GM12878 (cell line): ENCODE measurements around the gene ZNF283. TPM values are rescaled to one million over a fixed set of nuclear protein-coding genes. Genes with fewer than 3 reads are reported as not detected.
A peak's percentile ranks its signal among the peaks of the same experiment; 100 is the strongest.

Experiments
- ATF7 ChIP-seq: fragments of 450-650 bp; IDR thresholded peaks from 2 replicates; pipeline ENCODE4 v1.6.1; 2016; ENCODE audit warnings: low read depth, mild to moderate bottlenecking
- BMI1 ChIP-seq: fragments of 450-650 bp; IDR thresholded peaks from 2 replicates; pipeline ENCODE4 v1.6.1; 2016; ENCODE audit warnings: mild to moderate bottlenecking, moderate library complexity, borderline replicate concordance
- CBFB ChIP-seq: IDR thresholded peaks from 2 replicates; pipeline ENCODE4 v1.6.1; 2016; ENCODE audit warnings: antibody characterized with exemption, low read depth
- CREM ChIP-seq: IDR thresholded peaks from 2 replicates; pipeline ENCODE4 v1.6.1; 2014; ENCODE audit warnings: antibody characterized with exemption, low read depth
- HDGF ChIP-seq: fragments of 450-650 bp; IDR thresholded peaks from 2 replicates; pipeline ENCODE4 v1.6.1; 2016; ENCODE audit warnings: antibody characterized with exemption
- JUND ChIP-seq: IDR thresholded peaks from 2 replicates; pipeline ENCODE4 v1.6.1; 2012; ENCODE audit warnings: low read depth, mild to moderate bottlenecking, low read length, improper control_type of control experiment, moderate library complexity
- MTA2 ChIP-seq: fragments of 450-650 bp; IDR thresholded peaks from 2 replicates; pipeline ENCODE4 v1.6.1; 2016; ENCODE audit warnings: low read depth, mild to moderate bottlenecking, moderate library complexity
- NFIC ChIP-seq: IDR thresholded peaks from 2 replicates; pipeline ENCODE4 v1.6.1; 2012; ENCODE audit warnings: low read depth, mild to moderate bottlenecking, inconsistent platforms, low read length, moderate library complexity
- PAX8 ChIP-seq: fragments of 450-650 bp; IDR thresholded peaks from 2 replicates; pipeline ENCODE4 v1.6.1; 2017; ENCODE audit warnings: mild to moderate bottlenecking, moderate library complexity
- POLR2A ChIP-seq: IDR thresholded peaks from 2 replicates; pipeline ENCODE4 v1.6.1; 2011; ENCODE audit warnings: low read depth, mild to moderate bottlenecking, low read length
- POU2F2 ChIP-seq: IDR thresholded peaks from 3 replicates; pipeline ENCODE4 v1.6.1; 2011; ENCODE audit warnings: low read depth, mild to moderate bottlenecking, low read length, borderline replicate concordance
- RBBP5 ChIP-seq: fragments of 200-600 bp; sonication (generic); conservative IDR thresholded peaks from 2 replicates; pipeline ENCODE4 v1.6.1; 2016
- ZBED1 ChIP-seq: IDR thresholded peaks from 2 replicates; pipeline ENCODE4 v1.6.1; 2016; ENCODE audit warnings: borderline replicate concordance
- ZNF622 ChIP-seq: fragments of 450-650 bp; IDR thresholded peaks from 2 replicates; pipeline ENCODE4 v1.6.1; 2017; ENCODE audit warnings: mild to moderate bottlenecking, inconsistent platforms
- polyA plus RNA-seq, 11 experiments: library from polyadenylated mRNA; depleted of rRNA in 4 of 11; unstranded in 6 of 11; stranded (reverse) in 5 of 11; fragments of >200 nt; fragmentation: Nextera tagmentation in 4 of 11; fragmentation: Illumina TruSeq in 1 of 11; extraction: Ambion mirVana in 4 of 11; extraction: Trizol in 1 of 11; gene quantifications; 1 replicate in 1 of 11; 2 replicates in 10 of 11; pipeline versions ENCODE4 v1.2.1 to v1.2.3, GENCODE V29; 2011 to 2016; ENCODE audit warnings: inconsistent platforms in 2 of 11, missing spikeins in 2 of 11, low read depth in 1 of 11
- total RNA-seq, 4 experiments: library from RNA; depleted of rRNA in 3 of 4; stranded (reverse); fragments of >200 nt in 3 of 4; fragmentation: Illumina TruSeq in 1 of 4; extraction: Trizol in 1 of 4; gene quantifications; 2 replicates each; pipeline versions ENCODE4 v1.2.1 to v1.2.3, GENCODE V29; 2013 to 2021
- TF ChIP-seq, protein P1 (sequence below): IDR thresholded peaks from 2 replicates; pipeline ENCODE4 v1.6.1; 2012; ENCODE audit warnings: low read depth, low read length, improper control_type of control experiment
- TF ChIP-seq, protein P2 (sequence below): IDR thresholded peaks from 2 replicates; pipeline ENCODE4 v1.6.1; 2011; ENCODE audit warnings: mild to moderate bottlenecking, low read depth, low read length, moderate library complexity; ENCODE audit not compliant: insufficient replicate concordance
- TF ChIP-seq, protein P3 (sequence below): fragments of 450-650 bp; IDR thresholded peaks from 2 replicates; pipeline ENCODE4 v1.6.1; 2017; ENCODE audit warnings: mild to moderate bottlenecking, moderate library complexity
- TF ChIP-seq, protein P4 (sequence below): IDR thresholded peaks from 2 replicates; pipeline ENCODE4 v1.6.1; 2012; ENCODE audit warnings: low read depth, low read length, improper control_type of control experiment
- TF ChIP-seq, protein P5 (sequence below): fragments of 150-350 bp; IDR thresholded peaks from 2 replicates; pipeline ENCODE4 v1.6.1; 2014; ENCODE audit warnings: mild to moderate bottlenecking, low read depth, low read length

ZNF283 gene
- total and polyA plus RNA-seq, 10 of the 15 experiments (the other 5 are each of a cell fraction or from before 2014, with no cell fraction given) = 2.2 to 7.8 (median 3.7) TPM

DNA sequence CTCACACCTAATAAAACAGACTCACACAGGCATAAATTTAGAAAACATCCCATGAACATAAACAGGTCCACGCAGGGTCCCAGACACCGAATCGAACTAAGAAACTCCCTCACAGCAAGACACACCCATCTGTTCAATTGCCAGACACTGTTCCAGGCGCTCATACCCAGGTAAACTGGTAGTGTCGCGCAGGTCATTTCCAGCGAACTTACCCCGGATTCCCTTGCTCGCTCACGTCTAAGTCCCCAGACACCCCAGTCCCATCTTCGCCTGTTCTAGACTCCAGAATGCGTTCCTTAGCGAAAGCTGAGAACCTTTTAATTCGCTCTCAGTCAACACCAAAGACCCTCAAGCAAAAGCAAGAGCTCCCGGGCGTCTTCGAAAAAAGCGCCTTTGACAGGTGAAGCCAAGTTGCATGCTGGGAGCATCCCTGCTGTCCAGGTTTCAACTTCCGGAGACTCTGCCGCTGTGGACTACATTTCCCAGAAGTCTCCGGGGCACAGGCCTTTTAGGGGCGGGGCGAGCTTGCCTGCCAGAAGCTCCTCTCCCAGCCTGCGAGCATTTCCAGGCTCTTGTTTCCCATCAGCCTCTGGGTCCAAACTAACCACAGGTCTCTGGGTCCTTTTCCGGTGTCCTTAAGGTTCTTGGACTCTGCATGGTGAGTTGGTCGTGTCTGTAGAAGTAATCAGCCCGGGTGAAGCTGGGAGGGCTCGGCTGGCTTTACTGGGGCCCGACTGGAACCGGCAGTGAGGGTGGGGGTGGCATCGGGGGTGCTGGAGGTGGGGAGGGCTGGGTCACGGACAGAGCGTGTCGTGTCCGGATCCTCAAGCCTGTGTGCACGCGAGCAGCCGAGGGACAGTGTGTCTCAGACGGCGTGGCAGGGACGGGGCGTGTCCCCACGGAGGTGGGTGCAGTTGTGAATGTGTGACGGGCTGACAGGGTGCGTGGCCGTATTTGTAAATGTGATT is at the start of gene ZNF283 (continued):
- TF ChIP-seq, protein P1, sequence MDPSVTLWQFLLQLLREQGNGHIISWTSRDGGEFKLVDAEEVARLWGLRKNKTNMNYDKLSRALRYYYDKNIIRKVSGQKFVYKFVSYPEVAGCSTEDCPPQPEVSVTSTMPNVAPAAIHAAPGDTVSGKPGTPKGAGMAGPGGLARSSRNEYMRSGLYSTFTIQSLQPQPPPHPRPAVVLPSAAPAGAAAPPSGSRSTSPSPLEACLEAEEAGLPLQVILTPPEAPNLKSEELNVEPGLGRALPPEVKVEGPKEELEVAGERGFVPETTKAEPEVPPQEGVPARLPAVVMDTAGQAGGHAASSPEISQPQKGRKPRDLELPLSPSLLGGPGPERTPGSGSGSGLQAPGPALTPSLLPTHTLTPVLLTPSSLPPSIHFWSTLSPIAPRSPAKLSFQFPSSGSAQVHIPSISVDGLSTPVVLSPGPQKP = no peak; the same call in 1 of the 2 replicates
- TF ChIP-seq CREM (peak; percentile 25; the same call in 1 of the 2 replicates), RBBP5 (no peak), ZBED1 (no peak), JUND (no peak), POLR2A (peak; percentile 27; the same call in 1 of the 2 replicates), MTA2 (no peak), PAX8 (no peak), HDGF (no peak), POU2F2 (no peak), ZNF622 (no peak), ATF7 (no peak), BMI1 (no peak), NFIC (no peak), CBFB (no peak)
- TF ChIP-seq, protein P2, sequence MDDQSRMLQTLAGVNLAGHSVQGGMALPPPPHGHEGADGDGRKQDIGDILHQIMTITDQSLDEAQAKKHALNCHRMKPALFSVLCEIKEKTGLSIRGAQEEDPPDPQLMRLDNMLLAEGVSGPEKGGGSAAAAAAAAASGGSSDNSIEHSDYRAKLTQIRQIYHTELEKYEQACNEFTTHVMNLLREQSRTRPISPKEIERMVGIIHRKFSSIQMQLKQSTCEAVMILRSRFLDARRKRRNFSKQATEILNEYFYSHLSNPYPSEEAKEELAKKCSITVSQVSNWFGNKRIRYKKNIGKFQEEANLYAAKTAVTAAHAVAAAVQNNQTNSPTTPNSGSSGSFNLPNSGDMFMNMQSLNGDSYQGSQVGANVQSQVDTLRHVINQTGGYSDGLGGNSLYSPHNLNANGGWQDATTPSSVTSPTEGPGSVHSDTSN = no peak
- TF ChIP-seq, protein P3, sequence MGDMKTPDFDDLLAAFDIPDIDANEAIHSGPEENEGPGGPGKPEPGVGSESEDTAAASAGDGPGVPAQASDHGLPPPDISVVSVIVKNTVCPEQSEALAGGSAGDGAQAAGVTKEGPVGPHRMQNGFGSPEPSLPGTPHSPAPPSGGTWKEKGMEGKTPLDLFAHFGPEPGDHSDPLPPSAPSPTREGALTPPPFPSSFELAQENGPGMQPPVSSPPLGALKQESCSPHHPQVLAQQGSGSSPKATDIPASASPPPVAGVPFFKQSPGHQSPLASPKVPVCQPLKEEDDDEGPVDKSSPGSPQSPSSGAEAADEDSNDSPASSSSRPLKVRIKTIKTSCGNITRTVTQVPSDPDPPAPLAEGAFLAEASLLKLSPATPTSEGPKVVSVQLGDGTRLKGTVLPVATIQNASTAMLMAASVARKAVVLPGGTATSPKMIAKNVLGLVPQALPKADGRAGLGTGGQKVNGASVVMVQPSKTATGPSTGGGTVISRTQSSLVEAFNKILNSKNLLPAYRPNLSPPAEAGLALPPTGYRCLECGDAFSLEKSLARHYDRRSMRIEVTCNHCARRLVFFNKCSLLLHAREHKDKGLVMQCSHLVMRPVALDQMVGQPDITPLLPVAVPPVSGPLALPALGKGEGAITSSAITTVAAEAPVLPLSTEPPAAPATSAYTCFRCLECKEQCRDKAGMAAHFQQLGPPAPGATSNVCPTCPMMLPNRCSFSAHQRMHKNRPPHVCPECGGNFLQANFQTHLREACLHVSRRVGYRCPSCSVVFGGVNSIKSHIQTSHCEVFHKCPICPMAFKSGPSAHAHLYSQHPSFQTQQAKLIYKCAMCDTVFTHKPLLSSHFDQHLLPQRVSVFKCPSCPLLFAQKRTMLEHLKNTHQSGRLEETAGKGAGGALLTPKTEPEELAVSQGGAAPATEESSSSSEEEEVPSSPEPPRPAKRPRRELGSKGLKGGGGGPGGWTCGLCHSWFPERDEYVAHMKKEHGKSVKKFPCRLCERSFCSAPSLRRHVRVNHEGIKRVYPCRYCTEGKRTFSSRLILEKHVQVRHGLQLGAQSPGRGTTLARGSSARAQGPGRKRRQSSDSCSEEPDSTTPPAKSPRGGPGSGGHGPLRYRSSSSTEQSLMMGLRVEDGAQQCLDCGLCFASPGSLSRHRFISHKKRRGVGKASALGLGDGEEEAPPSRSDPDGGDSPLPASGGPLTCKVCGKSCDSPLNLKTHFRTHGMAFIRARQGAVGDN = no peak
- TF ChIP-seq, protein P4, sequence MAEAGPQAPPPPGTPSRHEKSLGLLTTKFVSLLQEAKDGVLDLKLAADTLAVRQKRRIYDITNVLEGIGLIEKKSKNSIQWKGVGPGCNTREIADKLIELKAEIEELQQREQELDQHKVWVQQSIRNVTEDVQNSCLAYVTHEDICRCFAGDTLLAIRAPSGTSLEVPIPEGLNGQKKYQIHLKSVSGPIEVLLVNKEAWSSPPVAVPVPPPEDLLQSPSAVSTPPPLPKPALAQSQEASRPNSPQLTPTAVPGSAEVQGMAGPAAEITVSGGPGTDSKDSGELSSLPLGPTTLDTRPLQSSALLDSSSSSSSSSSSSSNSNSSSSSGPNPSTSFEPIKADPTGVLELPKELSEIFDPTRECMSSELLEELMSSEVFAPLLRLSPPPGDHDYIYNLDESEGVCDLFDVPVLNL = peak; percentile 61; the same call in 1 of the 2 replicates
- TF ChIP-seq, protein P5, sequence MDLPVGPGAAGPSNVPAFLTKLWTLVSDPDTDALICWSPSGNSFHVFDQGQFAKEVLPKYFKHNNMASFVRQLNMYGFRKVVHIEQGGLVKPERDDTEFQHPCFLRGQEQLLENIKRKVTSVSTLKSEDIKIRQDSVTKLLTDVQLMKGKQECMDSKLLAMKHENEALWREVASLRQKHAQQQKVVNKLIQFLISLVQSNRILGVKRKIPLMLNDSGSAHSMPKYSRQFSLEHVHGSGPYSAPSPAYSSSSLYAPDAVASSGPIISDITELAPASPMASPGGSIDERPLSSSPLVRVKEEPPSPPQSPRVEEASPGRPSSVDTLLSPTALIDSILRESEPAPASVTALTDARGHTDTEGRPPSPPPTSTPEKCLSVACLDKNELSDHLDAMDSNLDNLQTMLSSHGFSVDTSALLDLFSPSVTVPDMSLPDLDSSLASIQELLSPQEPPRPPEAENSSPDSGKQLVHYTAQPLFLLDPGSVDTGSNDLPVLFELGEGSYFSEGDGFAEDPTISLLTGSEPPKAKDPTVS = no peak
